IMR-90 (cell line): Measurements from ENCODE around the gene DRAXIN. TPM values are rescaled to one million over a fixed set of nuclear protein-coding genes. Genes with fewer than 3 reads are reported as not detected.

Experiments used
- ATAC-seq: fragments of 200-7000 bp; cut with Tn5 transposase; 2 replicates; pipeline ENCODE4 v1.9.1; 2020; ENCODE audit warnings: low read depth, mild to moderate bottlenecking, moderate library complexity
- BruUV-seq: library from RNA; stranded (reverse); fragments of 400-500 nt; replicated peaks from 2 replicates; lab custom pipeline; 2021; lab: Mats Ljungman, UMichigan
- CTCF ChIA-PET: fragments of 300-600 bp; formaldehyde crosslinking; extraction: SDS; loops from one replicate; lab custom pipeline; 2021; ENCODE audit warnings: antibody characterized with exemption; lab: Yijun Ruan, JAX
- POLR2A ChIA-PET: fragments of 300-600 bp; sonication (Branson Sonifier 250); formaldehyde crosslinking; loops from one replicate; lab custom pipeline; 2022; ENCODE audit warnings: antibody characterized with exemption; ENCODE audit not compliant: unreplicated experiment; lab: Charles Lee
- DNase-seq: peaks from one replicate; pipeline ENCODE4 v3.0.0; 2013
- H2AFZ ChIP-seq: replicated peaks from 2 replicates; pipeline ENCODE3; 2013; ENCODE audit warnings: low read length, mild to moderate bottlenecking; ENCODE audit not compliant: poor library complexity
- H2AK5ac ChIP-seq: 2 replicates; pipeline ENCODE4 v1.6.1; 2013; ENCODE audit warnings: low read depth, low read length, inconsistent platforms
- H2AK9ac ChIP-seq: replicated peaks from 2 replicates; pipeline ENCODE3; 2013; ENCODE audit warnings: mild to moderate bottlenecking, low read depth, low read length, moderate library complexity; ENCODE audit not compliant: poor library complexity
- H2BK120ac ChIP-seq: 2 replicates; pipeline ENCODE4 v1.6.1; 2013; ENCODE audit warnings: low read depth, low read length, inconsistent platforms
- H2BK15ac ChIP-seq: 3 replicates; pipeline ENCODE4 v1.6.1; 2013; ENCODE audit warnings: low read depth, low read length, inconsistent platforms
- H2BK20ac ChIP-seq: 2 replicates; pipeline ENCODE4 v1.6.1; 2013; ENCODE audit warnings: low read depth, mild to moderate bottlenecking, inconsistent platforms, low read length, moderate library complexity
- H2BK5ac ChIP-seq: 2 replicates; pipeline ENCODE4 v1.6.1; 2013; ENCODE audit warnings: mild to moderate bottlenecking, low read depth, low read length, inconsistent platforms; ENCODE audit not compliant: poor library complexity, severe bottlenecking
- H3K14ac ChIP-seq: replicated peaks from 2 replicates; pipeline ENCODE4 v1.6.1; 2013; ENCODE audit warnings: low read depth, low read length, inconsistent platforms
- H3K18ac ChIP-seq: 2 replicates; pipeline ENCODE4 v1.6.1; 2013; ENCODE audit warnings: low read depth, low read length, control low read depth
- H3K23ac ChIP-seq: 2 replicates; pipeline ENCODE4 v1.6.1; 2013; ENCODE audit warnings: low read depth, low read length, inconsistent platforms
- H3K27ac ChIP-seq: 2 replicates; pipeline ENCODE4 v1.5.1; 2013; ENCODE audit warnings: mild to moderate bottlenecking, control low read depth, low read length; ENCODE audit not compliant: insufficient read depth
- H3K27me3 ChIP-seq: 2 replicates; pipeline ENCODE4 v1.6.1; 2013; ENCODE audit warnings: low read length; ENCODE audit not compliant: control insufficient read depth, insufficient read depth
- H3K36me3 ChIP-seq: 2 replicates; pipeline ENCODE4 v1.6.1; 2013; ENCODE audit warnings: low read length, mixed read lengths; ENCODE audit not compliant: control insufficient read depth, insufficient read depth
- H3K4ac ChIP-seq: 2 replicates; pipeline ENCODE4 v1.6.1; 2013; ENCODE audit warnings: low read depth, low read length, inconsistent platforms
- H3K4me1 ChIP-seq: 2 replicates; pipeline ENCODE4 v1.6.1; 2013; ENCODE audit warnings: low read length, mixed read lengths; ENCODE audit not compliant: control insufficient read depth, insufficient read depth
- H3K4me2 ChIP-seq: 2 replicates; pipeline ENCODE4 v1.6.1; 2013; ENCODE audit warnings: low read depth, mild to moderate bottlenecking, control low read depth, low read length, moderate library complexity
- H3K4me3 ChIP-seq: 2 replicates; pipeline ENCODE4 v1.5.1; 2013; ENCODE audit warnings: low read depth, mild to moderate bottlenecking, control low read depth, low read length, moderate library complexity; ENCODE audit not compliant: insufficient read depth
- H3K56ac ChIP-seq: 2 replicates; pipeline ENCODE4 v1.6.1; 2013; ENCODE audit warnings: low read length, inconsistent platforms; ENCODE audit not compliant: insufficient read depth; ENCODE audit errors: extremely low read depth
- H3K79me1 ChIP-seq, 2 experiments: 2 replicates each; pipeline ENCODE4 v1.6.1; 2013; ENCODE audit warnings: low read length in 2 of 2, inconsistent platforms in 1 of 2, low read depth in 1 of 2
- H3K9ac ChIP-seq: 2 replicates; pipeline ENCODE4 v1.6.1; 2013; ENCODE audit warnings: low read depth, low read length, control low read depth
- H3K9me1 ChIP-seq: 2 replicates; pipeline ENCODE4 v1.6.1; 2013; ENCODE audit warnings: low read length, inconsistent platforms; ENCODE audit not compliant: insufficient read depth
- H3K9me3 ChIP-seq: 2 replicates; pipeline ENCODE4 v1.6.1; 2013; ENCODE audit warnings: low read length; ENCODE audit not compliant: control insufficient read depth, insufficient read depth
- H4K20me1 ChIP-seq: 2 replicates; pipeline ENCODE4 v1.6.1; 2013; ENCODE audit warnings: low read length, inconsistent platforms; ENCODE audit not compliant: insufficient read depth
- H4K5ac ChIP-seq: 2 replicates; pipeline ENCODE4 v1.6.1; 2013; ENCODE audit warnings: mild to moderate bottlenecking, low read depth, low read length, control low read depth
- H4K8ac ChIP-seq, 2 experiments: 2 replicates each; pipeline ENCODE4 v1.6.1; 2013; ENCODE audit warnings: low read depth in 2 of 2, low read length in 2 of 2, control low read depth in 1 of 2, inconsistent platforms in 1 of 2
- H4K91ac ChIP-seq: 2 replicates; pipeline ENCODE4 v1.6.1; 2013; ENCODE audit warnings: low read depth, low read length, inconsistent platforms; ENCODE audit not compliant: insufficient read depth
- BHLHE40 ChIP-seq: fragments of 150-350 bp; IDR thresholded peaks from 2 replicates; pipeline ENCODE4 v1.6.1; 2016; ENCODE audit warnings: mild to moderate bottlenecking, low read depth, low read length
- CEBPB ChIP-seq: IDR thresholded peaks from 2 replicates; pipeline ENCODE4 v1.6.1; 2012; ENCODE audit warnings: low read depth, low read length, improper control_type of control experiment
- CHD1 ChIP-seq: IDR thresholded peaks from 2 replicates; pipeline ENCODE4 v1.6.1; 2012; ENCODE audit warnings: low read depth, low read length, improper control_type of control experiment
- FOS ChIP-seq: fragments of 150-350 bp; IDR thresholded peaks from 2 replicates; pipeline ENCODE4 v1.6.1; 2016; ENCODE audit warnings: low read depth, low read length
- MAFK ChIP-seq: IDR thresholded peaks from 2 replicates; pipeline ENCODE4 v1.6.1; 2012; ENCODE audit warnings: low read depth, low read length, improper control_type of control experiment
- MAZ ChIP-seq: IDR thresholded peaks from 2 replicates; pipeline ENCODE4 v1.6.1; 2012; ENCODE audit warnings: low read depth, mild to moderate bottlenecking, low read length, improper control_type of control experiment, moderate library complexity, borderline replicate concordance
- MXI1 ChIP-seq: IDR thresholded peaks from 2 replicates; pipeline ENCODE4 v1.6.1; 2012; ENCODE audit warnings: low read depth, mild to moderate bottlenecking, low read length, moderate library complexity, borderline replicate concordance
- NFE2L2 ChIP-seq: fragments of 150-350 bp; IDR thresholded peaks from 2 replicates; pipeline ENCODE4 v1.6.1; 2016; ENCODE audit warnings: low read depth, mild to moderate bottlenecking, low read length
- POLR2A ChIP-seq: IDR thresholded peaks from 2 replicates; pipeline ENCODE4 v1.6.1; 2012; ENCODE audit warnings: mild to moderate bottlenecking, low read depth, low read length
- RAD21 ChIP-seq: IDR thresholded peaks from 2 replicates; pipeline ENCODE4 v1.6.1; 2012; ENCODE audit warnings: low read length, improper control_type of control experiment
- RCOR1 ChIP-seq: IDR thresholded peaks from 2 replicates; pipeline ENCODE4 v1.6.1; 2012; ENCODE audit warnings: mild to moderate bottlenecking, low read length, improper control_type of control experiment; ENCODE audit not compliant: insufficient replicate concordance
- RFX5 ChIP-seq: IDR thresholded peaks from 2 replicates; pipeline ENCODE4 v1.8.0; 2012; ENCODE audit warnings: low read depth, mild to moderate bottlenecking, low read length, moderate library complexity
- SMC3 ChIP-seq: fragments of 150-350 bp; IDR thresholded peaks from 2 replicates; pipeline ENCODE4 v1.6.1; 2016; ENCODE audit warnings: low read depth, mild to moderate bottlenecking, antibody characterized with exemption, low read length, moderate library complexity
- WGBS, 2 experiments: methylation state at CpG; one replicate each; pipeline versions ENCODE4 v1.1.5 to v1.1.7; 2013; ENCODE audit warnings: missing lambda C conversion rate in 2 of 2; ENCODE audit not compliant: insufficient read length in 1 of 2; ENCODE audit errors: extremely low coverage in 2 of 2; 5-methylcytosine and 5-hydroxymethylcytosine counted together
- dilution Hi-C: fragments of 300-500 bp; cut with HindIII; formaldehyde crosslinking; loops from one replicate; pipeline ENCODE4 v1.14.3; 2018; ENCODE audit warnings: low sequenced_read_pairs; ENCODE audit not compliant: unreplicated experiment
- in situ Hi-C: fragments of 300-500 bp; cut with MboI; formaldehyde crosslinking; loops from 3 replicates; pipeline ENCODE4 v1.14.3; 2019; ENCODE audit warnings: low sequenced_read_pairs, inconsistent platforms, mixed read lengths
- intact Hi-C: fragments of 100-400 bp; cut with micrococcal nuclease; formaldehyde crosslinking; loops from 2 replicates; pipeline ENCODE4 v1.10.0; 2022
- polyA plus RNA-seq, 3 experiments: library from polyadenylated mRNA; depleted of rRNA; stranded (reverse); fragments of >200 nt; gene quantifications; 2 replicates each; pipeline ENCODE4 v1.2.3, GENCODE V29; 2012; ENCODE audit warnings: low replicate concordance in 1 of 3
- total RNA-seq: library from RNA; depleted of rRNA; stranded (reverse); fragments of >200 nt; gene quantifications from 2 replicates; pipeline ENCODE4 v1.2.3, GENCODE V29; 2012
- TF ChIP-seq, protein P1 (sequence below): fragments of 150-350 bp; IDR thresholded peaks from 2 replicates; pipeline ENCODE4 v1.6.1; 2017; ENCODE audit warnings: mild to moderate bottlenecking, antibody characterized with exemption, low read length, low read depth
- TF ChIP-seq, protein P2 (sequence below): fragments of 150-350 bp; IDR thresholded peaks from 2 replicates; pipeline ENCODE4 v1.6.1; 2016; ENCODE audit warnings: low read depth, mild to moderate bottlenecking, low read length, moderate library complexity, borderline replicate concordance
- TF ChIP-seq, protein P3 (sequence below): conservative IDR thresholded peaks from 2 replicates; pipeline ENCODE4 v1.5.1; 2012; ENCODE audit warnings: mild to moderate bottlenecking, low read depth, low read length, improper control_type of control experiment

Gene DRAXIN
- total and polyA plus RNA-seq, 2 of the 4 experiments (the other 2 are of a cell fraction): under 0.01 to 0.02 TPM

DNA sequence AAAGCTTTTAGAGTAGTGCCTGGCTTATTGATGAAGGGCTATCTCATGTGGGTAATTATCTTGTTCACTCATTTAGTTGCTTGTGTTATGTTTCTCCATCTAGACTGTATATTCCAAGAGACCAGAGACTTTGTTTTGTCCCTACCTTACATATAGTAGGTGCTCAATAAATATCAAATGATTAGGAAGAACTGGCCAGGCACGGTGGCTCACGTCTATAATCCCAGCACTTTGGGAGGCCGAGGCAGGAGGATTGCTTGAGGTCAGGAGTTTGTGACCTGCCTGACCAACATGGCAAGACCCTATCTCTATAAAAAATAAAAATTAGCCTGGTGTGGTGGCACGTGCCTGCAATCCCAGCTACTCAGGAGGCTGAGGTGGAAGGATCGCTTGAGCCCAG is 46.2 kb upstream of the DRAXIN start:
- Histone ChIP-seq H3K36me3 (no peaks in the 10 kb centered on the region), H2AK9ac (no peak overlapping the region), H3K27me3 (peaks cover 19% of the 10 kb centered on the region), H2BK15ac (no peak overlapping the region), H3K27ac (no peak overlapping the region), H4K8ac (no peak overlapping the region), H4K5ac (no peak overlapping the region), H3K18ac (no peak overlapping the region), H3K9ac (no peak overlapping the region), H3K4ac (no peak overlapping the region), H3K4me1 (no peaks in the 10 kb centered on the region; the same call in 1 of the 2 replicates), H2BK120ac (no peak overlapping the region), H3K4me2 (no peak overlapping the region), H2BK5ac (no peak overlapping the region), H4K91ac (no peak overlapping the region), H2AFZ (no peak overlapping the region), H3K56ac (no peak overlapping the region), H3K9me1 (no peaks in the 10 kb centered on the region), H3K23ac (no peak overlapping the region), H3K4me3 (no peak overlapping the region), H3K79me1 (no peaks in the 10 kb centered on the region), H2BK20ac (no peak overlapping the region), H3K14ac (no peak overlapping the region), H4K20me1 (no peaks in the 10 kb centered on the region; the same call in 1 of the 2 replicates), H2AK5ac (no peak overlapping the region), H3K9me3 (no peaks in the 10 kb centered on the region)
- no peak for TF ChIP-seq SMC3
- TF ChIP-seq POLR2A: no peak
- TF ChIP-seq FOS: no peak
- TF ChIP-seq MAZ: no peak
- TF ChIP-seq BHLHE40: no peak
- no peak for TF ChIP-seq RFX5
- TF ChIP-seq MXI1: no peak
- TF ChIP-seq CHD1: no peak
- TF ChIP-seq RAD21: no peak
- TF ChIP-seq, protein P1, sequence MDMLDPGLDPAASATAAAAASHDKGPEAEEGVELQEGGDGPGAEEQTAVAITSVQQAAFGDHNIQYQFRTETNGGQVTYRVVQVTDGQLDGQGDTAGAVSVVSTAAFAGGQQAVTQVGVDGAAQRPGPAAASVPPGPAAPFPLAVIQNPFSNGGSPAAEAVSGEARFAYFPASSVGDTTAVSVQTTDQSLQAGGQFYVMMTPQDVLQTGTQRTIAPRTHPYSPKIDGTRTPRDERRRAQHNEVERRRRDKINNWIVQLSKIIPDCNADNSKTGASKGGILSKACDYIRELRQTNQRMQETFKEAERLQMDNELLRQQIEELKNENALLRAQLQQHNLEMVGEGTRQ: no peak
- TF ChIP-seq, protein P2, sequence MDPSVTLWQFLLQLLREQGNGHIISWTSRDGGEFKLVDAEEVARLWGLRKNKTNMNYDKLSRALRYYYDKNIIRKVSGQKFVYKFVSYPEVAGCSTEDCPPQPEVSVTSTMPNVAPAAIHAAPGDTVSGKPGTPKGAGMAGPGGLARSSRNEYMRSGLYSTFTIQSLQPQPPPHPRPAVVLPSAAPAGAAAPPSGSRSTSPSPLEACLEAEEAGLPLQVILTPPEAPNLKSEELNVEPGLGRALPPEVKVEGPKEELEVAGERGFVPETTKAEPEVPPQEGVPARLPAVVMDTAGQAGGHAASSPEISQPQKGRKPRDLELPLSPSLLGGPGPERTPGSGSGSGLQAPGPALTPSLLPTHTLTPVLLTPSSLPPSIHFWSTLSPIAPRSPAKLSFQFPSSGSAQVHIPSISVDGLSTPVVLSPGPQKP: no peak
- no peak for TF ChIP-seq MAFK
- no peak for TF ChIP-seq NFE2L2
- no peak for TF ChIP-seq CEBPB
- TF ChIP-seq, protein P3, sequence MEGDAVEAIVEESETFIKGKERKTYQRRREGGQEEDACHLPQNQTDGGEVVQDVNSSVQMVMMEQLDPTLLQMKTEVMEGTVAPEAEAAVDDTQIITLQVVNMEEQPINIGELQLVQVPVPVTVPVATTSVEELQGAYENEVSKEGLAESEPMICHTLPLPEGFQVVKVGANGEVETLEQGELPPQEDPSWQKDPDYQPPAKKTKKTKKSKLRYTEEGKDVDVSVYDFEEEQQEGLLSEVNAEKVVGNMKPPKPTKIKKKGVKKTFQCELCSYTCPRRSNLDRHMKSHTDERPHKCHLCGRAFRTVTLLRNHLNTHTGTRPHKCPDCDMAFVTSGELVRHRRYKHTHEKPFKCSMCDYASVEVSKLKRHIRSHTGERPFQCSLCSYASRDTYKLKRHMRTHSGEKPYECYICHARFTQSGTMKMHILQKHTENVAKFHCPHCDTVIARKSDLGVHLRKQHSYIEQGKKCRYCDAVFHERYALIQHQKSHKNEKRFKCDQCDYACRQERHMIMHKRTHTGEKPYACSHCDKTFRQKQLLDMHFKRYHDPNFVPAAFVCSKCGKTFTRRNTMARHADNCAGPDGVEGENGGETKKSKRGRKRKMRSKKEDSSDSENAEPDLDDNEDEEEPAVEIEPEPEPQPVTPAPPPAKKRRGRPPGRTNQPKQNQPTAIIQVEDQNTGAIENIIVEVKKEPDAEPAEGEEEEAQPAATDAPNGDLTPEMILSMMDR: no peak
- no peak for TF ChIP-seq RCOR1
- ChIA-PET POLR2A (no interaction called here), CTCF (interaction anchor here (0.5 to 1.3 kb wide), 7 partner anchors 9 to 607 kb away, joined by 3 to 11 read pairs (median 4); partner anchors contain the start of genes FBXO2 and FBXO44)
- in situ Hi-C loops: loop anchor here (10.0 kb wide), 1 partner anchor 610 kb away; no protein-coding TSS in a partner anchor
- BruUV-seq: no TSS peak
- ATAC-seq (no peak), DNase-seq (no peak)
- intact Hi-C loops: loop anchor here (1.0 kb wide), 1 partner anchor 608 kb away; no protein-coding TSS in a partner anchor
- dilution Hi-C loops: no loop called here
- no CpG with 5 or more reads among the region's 5 CpGs for WGBS, 2 experiments
